HG03135 (cell line): ENCODE measurements around the gene VPS13A.

Experiments
- ATAC-seq: cut with Tn5 transposase; IDR thresholded peaks from one replicate; pipeline ENCODE4 v1.9.1; 2021; ENCODE audit warnings: mild to moderate bottlenecking, moderate library complexity; ENCODE audit not compliant: unreplicated experiment

The VPS13A gene

DNA sequence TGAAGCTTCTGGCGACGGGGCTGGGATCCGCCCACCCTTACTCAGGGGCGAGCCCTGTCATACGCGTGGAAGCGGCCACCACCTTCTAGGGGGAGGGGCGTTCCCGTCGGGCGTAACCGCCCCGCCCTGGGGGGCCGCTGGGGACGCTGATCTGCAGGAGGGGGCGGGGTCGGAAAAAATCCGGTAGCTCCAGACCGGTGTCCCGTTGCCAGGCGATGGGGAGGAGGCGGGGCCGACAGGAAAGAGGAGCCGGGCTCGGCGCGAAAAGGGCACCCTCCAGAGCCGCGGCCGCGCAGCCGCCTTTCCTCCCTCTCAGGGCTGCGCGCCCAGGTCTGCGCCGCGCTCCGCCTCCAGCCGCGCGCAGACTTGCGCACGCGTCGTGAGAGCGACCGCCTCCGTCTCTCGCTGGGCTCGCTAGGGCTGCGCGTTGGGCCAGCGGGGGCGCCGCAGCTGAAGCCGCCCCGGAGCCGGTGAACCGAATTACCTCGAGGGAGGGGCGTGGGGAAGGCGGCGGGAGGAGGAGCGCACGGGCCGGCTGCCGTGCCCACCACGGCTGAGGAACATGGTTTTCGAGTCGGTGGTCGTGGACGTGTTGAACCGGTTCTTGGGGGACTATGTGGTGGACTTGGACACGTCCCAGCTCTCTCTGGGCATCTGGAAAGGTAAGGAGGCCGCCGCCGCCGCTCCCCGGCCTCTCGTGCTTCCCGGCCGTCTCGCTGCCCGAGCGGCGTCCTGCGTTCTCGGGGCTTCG, at the start of gene VPS13A:
Gene VPS13A (plus strand): TSS at position 392 of the 751 bp plus-strand sequence. CDS start 171 bp downstream, at position 563.
- peak; percentile 91 for ATAC-seq

DNA sequence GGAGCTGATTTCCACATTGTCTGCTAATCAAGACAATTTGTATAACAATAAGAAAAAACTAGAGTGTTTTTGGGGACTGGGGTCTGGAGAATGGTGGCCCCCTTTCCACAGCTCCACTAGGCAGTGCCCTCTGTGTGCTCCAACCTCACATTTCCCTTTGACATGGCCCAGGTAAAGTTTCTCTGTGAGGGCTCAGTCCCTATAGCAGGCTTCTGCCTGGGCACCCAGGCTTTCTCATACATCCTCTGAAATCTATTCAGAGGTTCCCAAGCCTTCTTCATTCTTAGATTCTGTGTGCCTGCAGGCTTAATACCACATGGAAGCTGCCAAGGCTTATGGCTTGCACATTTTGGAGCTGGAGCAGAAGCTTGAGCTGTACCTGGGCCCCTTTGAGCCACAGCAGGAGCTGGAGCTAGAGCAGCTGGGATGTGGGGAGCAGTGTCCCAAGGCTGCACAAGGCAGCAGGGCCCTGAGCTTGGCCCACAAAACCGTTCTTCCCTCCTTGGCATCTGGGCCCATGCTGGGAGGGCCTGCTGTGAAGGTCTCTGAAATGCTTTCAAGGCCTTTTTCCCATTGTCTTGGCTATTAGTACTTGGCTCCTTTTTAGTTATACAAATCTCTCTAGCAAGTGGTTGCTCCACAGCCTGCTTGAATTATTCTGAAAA, 49.1 kb upstream of the VPS13A start:
- ATAC-seq = no peak

DNA sequence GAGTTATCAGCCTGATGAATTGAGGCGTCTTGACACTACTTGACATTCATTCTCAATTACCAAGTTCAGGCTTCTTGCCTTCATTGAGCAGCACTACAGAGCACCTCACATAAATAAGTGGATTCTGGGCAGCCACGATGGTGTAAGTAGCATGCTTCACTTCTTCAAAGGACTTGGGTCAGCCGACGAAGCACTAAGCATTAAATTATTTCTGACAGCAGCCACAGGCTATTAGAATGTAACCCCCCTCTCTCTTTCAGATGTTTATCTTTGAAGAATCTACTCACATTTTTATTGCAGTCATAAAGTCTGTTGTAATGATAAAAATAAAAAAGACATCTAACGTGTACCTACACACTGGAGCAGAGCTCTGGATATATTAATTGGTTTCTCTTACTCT, 45.9 kb upstream of the VPS13A start:
- ATAC-seq = no peak

DNA sequence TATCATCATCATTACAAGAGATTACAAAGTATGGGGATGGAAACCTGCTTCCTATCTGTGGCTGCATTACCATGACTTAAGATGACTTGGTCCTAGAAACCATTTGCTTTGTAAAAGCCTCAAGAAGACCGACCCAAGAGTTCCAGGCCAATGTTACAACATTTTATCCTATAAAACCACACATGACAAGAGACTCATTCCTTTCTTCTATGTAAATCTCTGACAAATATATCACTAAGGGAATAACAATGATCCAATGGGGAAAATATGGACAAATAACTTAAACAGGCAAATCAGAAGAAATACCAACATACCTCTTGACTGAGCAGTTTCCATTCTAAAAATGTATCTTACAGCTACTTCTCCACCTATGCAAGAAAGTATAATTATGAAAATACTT, 44.3 kb upstream of the VPS13A start:
- no peak for ATAC-seq

DNA sequence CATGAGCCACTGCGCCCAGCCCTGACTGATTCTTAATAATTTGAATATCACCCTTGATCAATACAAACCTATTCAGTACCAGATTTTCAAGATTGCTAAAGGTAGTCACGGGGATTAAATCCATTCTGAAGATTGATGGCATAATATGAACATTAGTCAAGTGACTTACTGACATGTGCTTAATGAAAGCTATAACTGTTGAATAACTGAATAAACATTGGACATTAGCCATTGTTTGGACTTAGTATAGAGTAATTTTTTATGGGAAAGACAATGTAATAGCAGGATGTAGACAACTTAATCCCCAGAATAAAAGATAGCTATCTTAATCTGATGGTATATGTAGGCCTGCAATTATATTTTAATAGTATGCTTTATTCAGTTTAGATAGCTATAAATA, 35.0 kb upstream of the VPS13A start:
- no peak for ATAC-seq

DNA sequence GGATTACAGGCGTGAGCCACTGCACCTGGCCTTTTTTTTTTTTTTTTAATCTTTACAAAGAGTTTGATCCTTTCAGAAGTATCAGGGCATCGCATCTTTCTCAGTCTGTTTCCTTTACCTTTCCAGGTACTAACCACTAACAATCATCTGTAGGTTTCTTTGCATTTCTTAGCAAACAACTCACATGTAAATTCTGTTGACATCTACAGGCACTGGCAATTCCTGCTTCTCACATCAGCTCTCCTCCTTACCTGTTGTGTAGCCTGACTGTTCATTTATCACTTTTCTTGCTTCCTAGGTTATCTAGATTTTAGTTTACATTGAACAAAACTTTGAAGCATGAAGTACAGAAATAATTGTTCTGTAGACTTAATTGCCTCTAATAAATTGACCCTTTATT, 27.5 kb upstream of the VPS13A start:
- ATAC-seq = no peak

DNA sequence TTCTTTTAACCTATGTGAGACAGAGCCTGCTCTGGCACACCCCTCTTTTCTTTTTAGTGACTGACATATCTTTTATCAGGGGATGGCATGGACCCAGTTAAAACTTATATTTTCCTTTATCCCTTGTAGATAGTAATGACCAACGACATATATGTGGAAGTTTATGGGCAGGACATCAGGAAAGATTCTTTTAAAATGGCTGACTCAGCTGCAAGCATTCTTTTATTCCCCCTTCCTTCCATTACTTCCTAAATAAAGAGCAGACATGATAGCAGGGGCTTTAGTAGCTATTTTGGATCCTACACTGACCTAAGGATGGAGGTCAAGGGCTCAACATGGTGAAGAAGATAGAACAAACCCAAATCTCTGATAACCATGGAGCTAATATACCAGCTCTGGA, 25.0 kb upstream of the VPS13A start:
- ATAC-seq = no peak

DNA sequence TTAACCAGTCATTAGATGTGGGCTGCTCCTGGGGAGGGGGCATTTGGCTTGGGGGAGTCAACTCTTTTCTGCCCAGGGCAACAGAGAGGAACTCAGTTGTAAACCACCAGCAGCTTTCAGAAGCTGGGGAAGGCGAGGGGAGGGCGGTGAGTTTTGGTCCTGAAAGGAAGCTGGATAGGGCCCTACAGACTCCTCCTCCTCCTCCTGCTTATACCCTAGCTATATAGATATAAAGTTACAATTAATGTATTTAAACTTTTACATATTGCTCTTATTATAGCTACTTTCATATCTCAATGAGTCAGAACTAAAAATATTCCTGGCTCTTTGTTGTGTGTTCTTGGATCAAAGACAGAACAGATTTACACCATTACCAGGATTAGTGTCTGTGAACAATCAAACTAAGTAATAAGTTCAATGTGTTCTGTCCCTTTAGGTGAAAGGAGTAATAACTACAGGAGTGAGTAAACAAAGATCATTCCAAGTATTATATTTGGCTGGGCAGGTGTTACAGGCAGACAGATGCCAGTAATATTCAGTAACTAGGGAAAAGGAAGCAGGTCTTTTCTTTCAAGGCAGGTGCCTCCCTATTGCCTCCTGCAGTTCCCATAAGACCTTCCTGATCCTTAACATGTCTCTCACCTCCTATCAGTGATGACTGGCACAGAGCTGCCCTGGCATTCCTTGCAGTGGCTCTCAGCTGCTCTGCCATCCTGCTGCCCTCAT, 20.5 kb upstream of the VPS13A start:
- ATAC-seq = no peak

DNA sequence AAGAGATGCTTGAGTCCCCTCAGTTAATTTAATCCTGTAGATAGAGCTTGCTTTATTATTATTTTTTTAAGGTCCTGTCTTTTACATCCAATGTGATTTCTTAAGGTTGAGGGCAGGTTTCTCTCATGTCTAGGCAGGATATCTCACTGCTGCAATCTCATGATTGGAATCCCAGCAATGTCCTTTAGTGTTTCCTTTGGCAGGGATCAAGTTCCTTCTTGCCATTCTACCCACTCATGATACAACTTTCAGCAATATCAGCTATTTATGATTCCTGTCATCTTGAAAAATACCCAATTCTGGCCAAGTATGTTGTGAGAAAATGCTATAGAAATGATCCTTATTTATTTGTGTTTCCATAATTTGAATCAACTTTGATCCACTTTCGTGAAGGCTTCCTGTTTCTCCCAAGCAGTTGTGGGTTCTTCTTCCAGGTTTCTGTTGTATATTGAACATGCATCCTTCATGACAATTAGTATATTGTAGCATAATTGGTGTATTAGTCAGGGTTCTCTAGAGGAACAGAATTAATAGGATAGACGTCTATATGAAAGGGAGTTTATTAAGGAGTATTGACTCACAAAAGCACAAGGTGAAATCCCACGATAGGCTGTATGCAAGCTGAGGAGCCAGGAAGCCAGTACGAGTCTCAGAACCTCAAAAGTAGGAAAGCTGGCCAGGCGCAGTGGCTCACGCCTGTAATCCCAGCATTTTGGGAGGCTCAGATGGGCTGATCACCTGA, 18.4 kb upstream of the VPS13A start:
- no peak for ATAC-seq

DNA sequence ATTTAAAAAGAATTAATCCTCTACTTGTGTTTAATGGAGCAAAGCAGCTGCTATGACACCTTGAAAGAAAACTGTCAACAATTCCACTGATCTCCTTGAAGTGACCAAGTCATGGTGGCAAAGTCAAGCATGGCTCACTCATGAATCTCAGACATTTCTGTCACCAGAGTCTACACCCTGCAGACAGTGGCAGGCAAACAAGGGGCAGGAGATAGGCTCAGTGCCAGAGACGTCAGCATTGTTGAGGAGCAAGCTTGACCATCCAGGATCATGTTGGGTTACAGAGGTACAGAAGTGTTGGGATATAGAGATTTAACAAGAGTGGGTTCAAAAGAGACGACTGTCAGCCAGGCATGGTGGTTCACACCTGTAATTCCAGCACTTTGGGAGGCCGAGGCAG, 16.1 kb upstream of the VPS13A start:
- no peak for ATAC-seq

DNA sequence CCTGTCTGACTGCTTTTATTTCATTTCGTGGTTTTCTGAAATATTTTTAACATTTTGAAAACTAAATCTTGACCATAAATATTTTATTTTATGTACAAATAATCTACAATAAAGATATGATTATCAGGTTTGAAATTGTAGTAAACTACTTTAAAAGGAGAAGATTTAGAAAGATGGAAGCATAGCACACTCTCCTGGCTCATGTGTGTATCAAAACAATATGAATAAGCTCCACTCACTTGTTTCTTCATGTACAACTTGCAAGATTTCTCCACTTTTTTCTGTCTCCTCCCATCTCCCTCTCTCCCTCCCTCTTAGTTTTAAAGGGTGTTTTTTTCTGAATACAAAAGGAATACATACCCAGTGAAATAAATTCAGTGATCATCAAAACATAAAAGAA, 15.4 kb upstream of the VPS13A start:
- no peak for ATAC-seq

DNA sequence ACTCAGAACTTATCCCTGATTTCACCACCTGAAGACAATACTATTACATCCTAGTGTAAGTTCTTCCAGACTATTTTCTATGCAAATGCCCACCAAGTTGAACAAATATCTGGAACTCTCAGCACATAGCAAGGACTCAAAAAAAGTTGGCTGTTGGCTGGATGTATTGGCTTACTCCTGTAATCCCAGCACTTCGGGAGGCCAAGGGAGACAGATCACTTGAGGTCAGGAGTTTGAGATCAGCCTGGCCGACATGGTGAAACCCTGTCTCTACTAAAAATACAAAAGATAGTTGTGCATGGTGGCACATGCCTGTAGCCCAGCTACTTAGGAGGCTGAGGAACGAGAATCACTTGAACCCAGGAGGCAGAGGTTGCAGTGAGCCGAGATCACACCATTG, 15.0 kb upstream of the VPS13A start:
- ATAC-seq = no peak

DNA sequence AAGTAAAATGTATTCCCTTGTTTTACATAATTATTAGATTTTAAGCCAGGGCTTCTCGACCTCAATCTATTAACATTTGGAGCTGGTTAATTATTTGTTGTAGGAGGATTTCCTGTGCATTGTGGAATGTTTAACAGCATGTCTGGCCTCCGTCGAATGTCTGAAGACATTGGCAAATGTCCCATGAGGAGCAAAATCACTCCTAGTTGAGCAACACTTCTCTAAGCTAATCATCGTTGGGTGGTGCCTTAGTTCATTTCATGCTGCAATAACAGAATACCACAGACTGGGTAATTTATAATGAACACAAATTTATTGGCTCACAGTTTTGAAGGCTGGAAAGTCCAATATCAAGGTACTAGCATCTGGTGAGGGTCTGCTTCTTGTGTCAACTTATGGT, 13.4 kb upstream of the VPS13A start:
- ATAC-seq = no peak

DNA sequence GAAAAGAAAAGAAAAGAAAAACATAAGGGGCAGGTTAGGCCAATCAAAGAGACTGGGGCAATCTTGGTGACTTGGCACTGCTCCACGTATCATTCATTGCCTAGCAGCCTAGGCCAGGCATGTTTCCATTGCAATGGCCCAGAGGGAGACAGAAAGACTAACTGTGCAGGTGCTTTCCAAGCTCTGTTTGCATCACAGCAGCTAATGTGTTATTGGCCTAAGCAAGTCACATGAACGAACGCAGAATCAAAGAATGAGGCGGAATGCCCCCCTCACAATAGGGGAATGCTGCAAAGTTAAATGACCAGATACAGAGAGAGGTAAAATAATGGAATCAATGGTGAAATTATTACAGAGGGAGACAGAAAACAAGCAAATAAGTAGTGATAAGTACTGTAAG, 11.1 kb upstream of the VPS13A start:
- ATAC-seq = no peak

DNA sequence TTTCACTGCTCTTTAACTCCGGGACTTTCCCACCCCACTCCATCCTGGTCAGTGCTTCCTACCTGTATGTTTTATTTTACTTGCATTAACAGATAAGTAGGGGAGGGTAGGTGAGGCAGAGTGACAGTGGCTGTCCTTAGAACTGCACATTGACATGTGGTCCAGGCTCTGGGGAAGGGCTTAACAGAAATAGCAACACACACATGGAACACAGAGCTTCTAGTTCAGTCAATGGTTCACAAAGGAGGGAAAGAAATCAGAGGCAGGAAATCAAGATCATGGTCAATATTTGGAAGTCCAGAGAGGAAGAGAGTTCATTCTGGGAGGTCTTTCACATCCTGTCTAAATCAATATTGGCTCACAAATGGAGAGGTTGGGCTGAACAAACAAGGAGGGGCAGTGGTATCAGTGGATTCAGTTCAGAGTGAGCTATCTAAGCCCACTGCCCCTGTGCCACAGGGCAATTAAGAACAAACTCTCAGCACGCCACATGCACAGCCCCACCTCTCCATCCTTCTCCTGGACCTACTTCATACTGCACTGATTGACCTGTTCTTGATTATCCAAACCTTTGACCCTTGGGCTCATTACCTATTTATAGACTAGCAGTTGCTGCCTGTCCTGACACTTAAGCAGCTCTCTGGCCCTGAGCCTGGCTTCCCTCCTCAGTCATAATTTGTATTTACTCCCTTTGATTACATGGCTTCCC, 6.2 kb upstream of the VPS13A start:
- ATAC-seq = no peak

DNA sequence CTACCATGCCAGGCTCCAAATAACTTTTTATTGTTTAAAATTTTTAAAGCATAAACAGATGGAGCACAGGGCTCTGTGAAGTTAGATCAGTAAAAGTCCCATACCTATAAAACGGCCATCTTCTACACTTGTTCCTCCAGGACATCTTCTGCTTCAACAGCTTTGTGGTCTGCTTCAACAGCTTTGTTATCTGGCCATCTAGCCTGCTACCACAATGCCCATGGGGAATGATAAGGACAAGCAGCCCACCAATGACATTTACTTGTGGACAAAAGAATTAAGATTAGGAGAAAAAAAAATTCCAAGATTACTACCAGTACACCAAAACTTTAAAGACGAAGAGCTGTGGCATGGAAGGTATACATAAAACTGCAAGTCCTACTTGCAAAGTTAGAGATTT, 2.2 kb upstream of the VPS13A start:
- ATAC-seq = no peak

DNA sequence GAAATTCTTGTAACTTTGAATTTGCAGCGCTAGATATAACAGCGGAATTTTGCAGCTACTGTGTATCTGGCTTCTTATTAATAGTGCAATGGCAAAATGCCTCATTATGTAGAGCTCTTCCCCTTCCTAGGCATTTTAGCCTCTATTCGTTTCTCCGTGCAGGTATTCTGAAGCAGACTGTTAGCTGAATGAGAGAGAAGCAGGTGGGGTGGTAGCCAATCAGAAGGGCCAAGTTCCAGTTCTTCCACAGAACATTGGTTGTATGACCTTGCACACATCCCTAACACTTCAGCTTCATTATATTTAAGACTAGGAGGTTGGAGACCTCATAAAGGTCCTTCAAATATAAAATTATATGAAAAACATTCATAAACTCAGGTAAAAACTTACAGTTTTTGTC, 1.2 kb upstream of the VPS13A start:
- ATAC-seq = no peak

DNA sequence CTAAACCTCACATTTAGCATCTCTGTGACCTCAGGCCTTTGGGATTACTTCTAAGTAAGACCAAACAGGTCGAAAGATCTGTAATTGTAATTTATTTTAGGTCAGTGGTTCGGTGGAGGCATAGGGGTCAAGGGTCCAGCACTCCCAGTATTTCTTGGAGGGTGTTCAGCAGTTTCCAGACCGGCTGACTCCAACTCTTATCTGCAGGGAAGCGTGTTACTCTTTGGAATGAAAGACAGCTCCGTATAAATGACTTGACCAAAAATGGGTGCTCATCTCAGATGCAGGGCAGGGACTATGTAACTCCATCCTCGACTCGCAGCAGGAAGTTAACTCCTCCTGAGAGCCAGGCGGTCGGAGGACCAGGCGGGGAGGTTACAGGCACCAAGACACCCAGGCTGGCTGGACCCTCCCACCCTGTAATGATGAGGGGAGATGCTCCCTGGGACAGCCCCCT, 620 bp upstream of the VPS13A start:
- no peak for ATAC-seq

DNA sequence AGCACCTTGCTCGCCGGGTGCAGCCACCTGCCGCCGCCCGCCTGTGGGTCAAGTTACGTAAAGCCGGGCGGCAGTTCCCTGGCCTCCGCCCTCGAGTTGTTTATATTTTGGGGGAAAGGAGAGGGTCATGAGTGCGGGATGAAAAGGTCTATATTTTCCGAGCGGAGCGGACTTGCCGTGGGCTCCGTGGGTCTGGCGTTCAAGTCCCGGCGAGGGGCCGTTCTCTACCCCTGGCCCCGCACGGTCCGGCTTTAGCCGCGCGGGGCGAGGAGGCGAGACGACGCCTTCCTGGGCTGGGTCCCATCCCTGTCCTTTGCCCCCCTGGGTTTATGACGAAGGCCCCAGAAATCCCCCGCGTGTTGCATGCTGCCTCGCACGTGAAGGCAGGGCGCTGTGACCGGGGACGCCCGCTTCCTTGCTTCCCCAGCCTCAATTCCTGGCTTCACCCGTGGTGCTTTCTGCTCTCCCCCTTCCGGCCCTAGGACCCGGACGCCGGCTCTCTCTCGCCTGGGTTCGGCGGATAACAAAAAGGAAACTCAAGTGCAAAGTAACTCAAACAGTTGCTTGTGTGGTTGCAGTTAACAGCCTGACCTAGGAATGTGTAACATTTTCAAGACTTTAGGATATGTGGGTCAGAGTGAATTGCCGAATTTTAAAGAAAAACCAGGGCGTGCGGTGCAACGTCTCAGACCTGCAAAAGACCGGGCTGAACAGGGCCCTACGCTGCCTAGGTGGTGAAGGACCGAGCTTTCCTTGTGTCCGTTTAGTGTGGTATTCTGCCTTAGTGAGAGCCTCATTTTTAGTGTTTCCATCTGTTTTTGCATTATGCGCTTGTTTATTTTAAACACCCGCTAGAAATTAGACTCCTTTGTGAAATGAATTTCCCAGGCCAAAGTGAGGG, 810 bp downstream of the VPS13A start:
- ATAC-seq = peak; percentile 18

DNA sequence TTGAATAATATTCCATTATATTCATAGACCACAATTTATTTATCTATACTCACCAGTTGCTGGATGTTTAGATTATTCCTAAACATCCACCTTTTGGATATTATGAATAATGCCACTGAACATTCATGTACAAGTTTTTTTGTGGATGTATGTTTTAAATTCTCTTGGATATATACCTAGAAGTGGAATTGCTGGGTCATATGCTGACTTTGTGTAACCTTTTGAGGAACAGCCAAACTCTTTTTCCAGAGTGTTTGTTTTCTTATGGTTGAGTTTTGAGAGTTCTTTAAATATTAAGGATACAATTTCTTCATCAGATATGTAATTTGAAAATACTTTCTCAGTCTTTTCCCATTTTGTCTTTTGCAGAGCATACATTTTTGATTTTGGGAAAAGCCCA, 2.7 kb downstream of the VPS13A start:
- no peak for ATAC-seq
